Spleen (tissue), 7 donors: ENCODE data around the gene SOX9.

ENCODE experiments used
- CTCF ChIP-seq, 11 experiments: fragments of 200-600 bp in 7 of 11; fragments of 450-650 bp in 4 of 11; sonication (generic) in 4 of 11; IDR thresholded peaks in 8 of 11; conservative IDR thresholded peaks in 3 of 11; 1 replicate in 7 of 11; 2 replicates in 4 of 11; pipeline versions ENCODE4 v1.4.0 to v1.8.0; 2016 to 2021; ENCODE audit warnings: antibody characterized with exemption in 11 of 11, inconsistent platforms in 4 of 11, mild to moderate bottlenecking in 1 of 11
- POLR2A ChIP-seq, 3 donors: fragments of 450-650 bp; IDR thresholded peaks; one replicate each; pipeline ENCODE4 v1.5.1; 2017; ENCODE audit warnings: antibody characterized with exemption in 3 of 3, mild to moderate bottlenecking in 1 of 3
- donor health status: DM: no; HTN: no; CAD: no; lungs with moderate emphysema.
- donor health status: DM: no; HTN: no; CAD: no.
- donor health status: DM: no; HTN: no; CAD: no.

GRCh38 chr17:72090108-72090507 lies 30.7 kb upstream of the SOX9 start:
- TF ChIP-seq CTCF (IDR thresholded peaks at IDR 0.05 in 8 of 11, conservative IDR thresholded peaks at IDR 0.05 in 3 of 11), result no peak
- no peak for TF ChIP-seq POLR2A (IDR thresholded peaks at IDR 0.05)
